IPS-18a (cell line): ENCODE data around the gene ABCB4.

ENCODE experiments used
- H3K27ac ChIP-seq: one replicate; pipeline ENCODE4 v1.5.1; 2013; ENCODE audit warnings: low read length
- H3K27me3 ChIP-seq: one replicate; pipeline ENCODE4 v1.6.1; 2013; ENCODE audit warnings: mild to moderate bottlenecking, low read length; ENCODE audit not compliant: control insufficient read depth, insufficient read depth
- H3K36me3 ChIP-seq: one replicate; pipeline ENCODE4 v1.6.1; 2013; ENCODE audit warnings: low read depth, low read length; ENCODE audit not compliant: control insufficient read depth
- H3K4me1 ChIP-seq: one replicate; pipeline ENCODE4 v1.6.1; 2013; ENCODE audit warnings: low read depth, low read length; ENCODE audit not compliant: control insufficient read depth
- H3K4me3 ChIP-seq: one replicate; pipeline ENCODE4 v1.5.1; 2013; ENCODE audit warnings: low read length
- H3K9ac ChIP-seq: one replicate; pipeline ENCODE4 v1.6.1; 2013; ENCODE audit warnings: mild to moderate bottlenecking, low read length, moderate library complexity
- H3K9me3 ChIP-seq: one replicate; pipeline ENCODE4 v1.6.1; 2013; ENCODE audit warnings: low read depth, low read length; ENCODE audit not compliant: control insufficient read depth

ABCB4 gene

DNA sequence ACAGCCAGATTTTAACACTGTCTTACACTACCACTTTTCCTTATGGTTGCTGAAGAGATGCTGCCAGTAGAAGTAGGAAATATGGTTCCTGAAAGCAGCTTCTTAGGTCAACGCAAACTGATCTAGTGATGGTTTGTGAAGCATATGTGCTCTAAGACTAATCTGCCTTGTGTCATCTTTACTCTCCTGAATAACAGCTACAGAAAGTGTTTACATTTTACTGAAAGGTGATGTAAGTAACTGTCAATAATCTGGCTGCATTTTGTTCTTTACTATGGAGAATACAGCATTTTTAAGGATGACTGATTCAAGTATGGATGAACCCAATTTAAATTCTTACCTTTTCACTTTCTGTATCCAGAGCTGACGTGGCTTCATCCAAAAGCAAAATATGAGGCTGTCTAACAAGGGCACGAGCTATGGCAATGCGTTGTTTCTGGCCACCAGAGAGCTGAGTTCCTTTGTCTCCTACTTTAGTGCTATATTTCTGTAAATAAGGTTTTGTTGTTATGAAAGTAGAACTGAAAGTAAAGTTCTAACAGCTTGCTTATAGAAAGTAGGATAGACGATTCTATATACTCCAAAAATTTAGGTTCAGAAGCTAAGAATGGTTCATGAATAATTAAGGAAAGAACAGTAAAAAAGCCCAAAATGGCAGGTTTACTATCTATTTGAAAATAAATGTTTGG is 30.2 kb upstream of the ABCB4 start:
- Histone ChIP-seq H3K36me3 (no peaks in the 10 kb centered on the region), H3K27ac (no peak overlapping the region), H3K4me3 (no peak overlapping the region), H3K9me3 (no peaks in the 10 kb centered on the region), H3K9ac (no peak overlapping the region), H3K27me3 (no peaks in the 10 kb centered on the region), H3K4me1 (no peaks in the 10 kb centered on the region)

DNA sequence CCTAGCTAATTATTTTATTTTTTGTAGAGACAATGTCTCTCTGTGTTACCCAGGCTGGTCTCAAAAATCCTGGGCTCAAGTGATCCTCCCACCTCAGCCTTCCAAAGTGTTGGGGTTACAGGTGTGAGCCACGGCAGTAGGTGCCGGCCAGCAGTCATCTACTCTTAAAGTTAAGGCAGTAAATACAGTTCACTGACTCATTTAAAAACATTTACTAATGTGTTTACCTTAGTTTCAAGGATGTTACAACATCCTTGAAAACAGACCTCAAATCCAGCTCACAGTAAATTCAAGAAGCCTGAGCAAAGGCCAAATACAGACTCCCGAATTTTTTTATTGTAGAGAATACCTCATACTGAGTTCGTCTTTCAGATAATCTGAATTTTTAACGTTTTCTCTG is 29.6 kb upstream of the ABCB4 start:
- Histone ChIP-seq H3K4me1 (no peaks in the 10 kb centered on the region), H3K27ac (no peak overlapping the region), H3K4me3 (no peak overlapping the region), H3K9ac (no peak overlapping the region), H3K36me3 (no peaks in the 10 kb centered on the region), H3K9me3 (no peaks in the 10 kb centered on the region), H3K27me3 (no peaks in the 10 kb centered on the region)

DNA sequence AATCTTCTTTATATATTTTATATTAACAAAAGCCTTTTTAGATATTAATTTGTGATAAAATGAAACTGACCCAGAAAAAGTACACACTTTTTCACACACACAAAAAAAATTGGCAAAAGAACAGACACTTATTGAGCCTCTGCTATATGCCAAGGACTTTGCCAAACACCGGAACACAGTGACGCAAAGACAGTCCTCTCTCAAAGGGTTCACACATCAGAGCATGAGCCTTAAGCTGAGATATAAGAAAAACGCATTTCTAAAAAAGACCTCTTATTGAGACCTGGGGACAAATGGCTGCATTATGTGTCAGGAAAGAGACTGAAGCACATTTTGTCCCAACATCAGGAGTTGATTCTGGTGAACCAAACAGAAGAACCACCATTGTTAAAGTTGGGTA is 24.0 kb upstream of the ABCB4 start:
- no peaks in the 10 kb centered on the region for H3K36me3 ChIP-seq
- no peaks in the 10 kb centered on the region for H3K9me3 ChIP-seq
- H3K27me3 ChIP-seq = no peaks in the 10 kb centered on the region
- H3K4me1 ChIP-seq = no peaks in the 10 kb centered on the region
- no peak overlapping the region for H3K4me3 ChIP-seq
- no peak overlapping the region for H3K9ac ChIP-seq
- H3K27ac ChIP-seq = no peak overlapping the region

DNA sequence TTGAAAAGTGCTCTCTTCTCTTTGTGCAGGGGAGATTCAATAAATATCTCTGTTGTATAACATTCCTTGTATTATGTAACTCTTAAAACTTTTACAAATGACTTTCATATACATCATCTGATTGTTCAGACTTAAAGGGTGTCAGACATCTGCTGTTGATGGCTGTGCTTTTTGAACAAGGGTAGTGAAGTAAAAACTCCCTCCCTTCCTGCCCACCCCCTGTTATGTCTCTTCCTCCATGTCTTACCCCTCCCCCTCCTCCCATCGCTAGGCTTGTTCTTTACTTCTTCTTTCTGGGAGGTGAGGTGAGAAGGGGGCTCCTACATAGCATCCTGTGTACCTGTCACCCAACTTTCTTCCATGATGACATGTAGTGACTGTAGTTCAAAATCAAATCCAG is 23.4 kb upstream of the ABCB4 start:
- Histone ChIP-seq H3K4me1 (no peaks in the 10 kb centered on the region), H3K9ac (no peak overlapping the region), H3K27me3 (no peaks in the 10 kb centered on the region), H3K9me3 (no peaks in the 10 kb centered on the region), H3K36me3 (no peaks in the 10 kb centered on the region), H3K27ac (no peak overlapping the region), H3K4me3 (no peak overlapping the region)

DNA sequence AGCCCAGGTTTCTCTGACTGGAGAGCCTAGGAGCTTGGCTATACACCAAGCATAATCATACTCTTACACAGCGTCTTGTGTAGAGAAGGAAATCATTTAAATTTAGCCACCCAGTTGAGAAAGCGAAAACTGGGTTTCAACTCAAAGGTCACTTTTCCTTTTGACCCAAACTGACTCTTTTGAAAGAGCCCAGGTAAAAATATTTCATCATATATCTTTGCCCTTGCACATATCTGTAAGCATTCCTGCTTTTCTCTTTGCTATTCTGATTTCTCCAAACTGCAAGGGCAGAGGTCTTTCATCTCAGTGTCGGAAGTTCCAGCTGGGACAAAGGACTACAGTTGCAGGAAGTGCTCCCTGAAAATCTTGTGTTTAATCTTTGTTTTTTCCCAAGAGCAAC is 22.0 kb upstream of the ABCB4 start:
- Histone ChIP-seq H3K27ac (no peak overlapping the region), H3K27me3 (no peaks in the 10 kb centered on the region), H3K4me3 (no peak overlapping the region), H3K9ac (no peak overlapping the region), H3K36me3 (no peaks in the 10 kb centered on the region), H3K9me3 (no peaks in the 10 kb centered on the region), H3K4me1 (no peaks in the 10 kb centered on the region)

- no peak overlapping the region for H3K27ac ChIP-seq
- H3K27me3 ChIP-seq = no peaks in the 10 kb centered on the region
- no peaks in the 10 kb centered on the region for H3K9me3 ChIP-seq
- H3K9ac ChIP-seq = no peak overlapping the region
- no peak overlapping the region for H3K4me3 ChIP-seq
- no peaks in the 10 kb centered on the region for H3K4me1 ChIP-seq
- no peaks in the 10 kb centered on the region for H3K36me3 ChIP-seq
These were observed 19.9 kb upstream of the ABCB4 start for GRCh38 chr7:87495366-87495765.

DNA sequence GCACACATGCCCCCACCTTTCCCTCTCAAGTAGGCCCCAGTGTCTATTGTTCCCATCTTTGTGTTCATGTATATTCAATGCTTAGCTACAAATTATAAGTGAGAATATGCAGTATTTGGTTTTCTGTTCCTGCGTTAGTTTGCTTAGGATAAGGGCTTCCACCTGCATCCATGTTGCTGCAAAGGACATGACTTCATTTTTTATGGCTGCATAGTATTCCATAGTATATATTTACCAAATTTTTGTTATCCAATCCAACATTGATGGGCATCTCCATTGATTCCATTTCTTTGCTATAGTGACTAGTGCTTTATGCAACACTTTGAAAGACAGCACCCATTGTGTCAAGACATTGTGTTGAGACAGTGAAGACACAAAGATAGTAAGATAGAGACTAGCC is 19.0 kb upstream of the ABCB4 start:
- no peaks in the 10 kb centered on the region for H3K4me1 ChIP-seq
- no peak overlapping the region for H3K4me3 ChIP-seq
- no peaks in the 10 kb centered on the region for H3K36me3 ChIP-seq
- no peak overlapping the region for H3K9ac ChIP-seq
- no peaks in the 10 kb centered on the region for H3K27me3 ChIP-seq
- H3K27ac ChIP-seq = no peak overlapping the region
- no peaks in the 10 kb centered on the region for H3K9me3 ChIP-seq

DNA sequence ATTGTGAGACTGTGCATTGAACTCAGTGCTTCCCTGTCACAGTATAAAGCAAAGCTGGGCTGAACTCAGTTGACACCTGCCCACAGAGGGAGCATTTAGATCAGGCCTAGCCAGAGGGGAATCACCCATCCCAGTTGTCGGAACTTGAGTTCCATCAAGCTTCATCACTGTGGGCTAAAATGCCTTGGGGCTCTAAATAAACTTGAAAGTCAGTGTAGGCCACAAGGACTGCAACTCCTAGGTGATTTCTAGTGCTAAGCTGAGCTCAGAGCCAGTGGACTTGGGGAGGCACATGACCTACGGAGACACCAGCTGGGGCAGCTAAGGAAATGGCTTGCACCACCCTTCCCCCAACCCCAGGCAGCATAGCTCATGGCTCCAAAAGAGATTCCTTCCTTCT is 7.7 kb upstream of the ABCB4 start:
- H3K4me1 ChIP-seq = peaks cover 5% of the 10 kb centered on the region
- H3K36me3 ChIP-seq = no peaks in the 10 kb centered on the region
- H3K4me3 ChIP-seq = no peak overlapping the region
- H3K9me3 ChIP-seq = no peaks in the 10 kb centered on the region
- H3K27ac ChIP-seq = no peak overlapping the region
- H3K9ac ChIP-seq = no peak overlapping the region
- no peaks in the 10 kb centered on the region for H3K27me3 ChIP-seq

DNA sequence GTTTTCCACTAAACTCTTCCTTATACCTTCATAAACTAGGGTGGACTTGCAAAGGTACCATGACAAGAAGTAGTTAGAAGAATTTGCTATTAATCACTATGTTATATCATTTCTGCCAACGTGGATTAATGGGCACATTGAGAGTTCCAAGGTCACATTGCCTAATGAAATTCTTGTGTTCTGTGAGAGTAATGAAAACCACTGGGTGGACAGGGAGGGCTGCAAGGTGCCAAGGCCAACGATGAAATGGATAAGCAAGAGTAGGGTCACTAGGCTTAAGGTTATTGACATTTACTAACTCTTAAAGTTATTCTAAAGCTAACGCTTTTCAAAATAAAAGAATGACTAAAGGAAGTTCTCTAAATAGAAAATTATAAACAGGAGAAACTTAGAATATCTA is 6.6 kb upstream of the ABCB4 start:
- H3K4me1 ChIP-seq = peaks cover 5% of the 10 kb centered on the region
- H3K27ac ChIP-seq = no peak overlapping the region
- no peaks in the 10 kb centered on the region for H3K9me3 ChIP-seq
- no peak overlapping the region for H3K9ac ChIP-seq
- H3K27me3 ChIP-seq = peaks cover 4% of the 10 kb centered on the region
- no peaks in the 10 kb centered on the region for H3K36me3 ChIP-seq
- H3K4me3 ChIP-seq = no peak overlapping the region

GRCh38 chr7:87480386-87480785 is 4.9 kb upstream of the ABCB4 start:
- Histone ChIP-seq H3K4me3 (no peak overlapping the region), H3K9ac (no peak overlapping the region), H3K4me1 (peaks cover 5% of the 10 kb centered on the region), H3K9me3 (no peaks in the 10 kb centered on the region), H3K36me3 (no peaks in the 10 kb centered on the region), H3K27ac (no peak overlapping the region), H3K27me3 (peaks cover 19% of the 10 kb centered on the region)

DNA sequence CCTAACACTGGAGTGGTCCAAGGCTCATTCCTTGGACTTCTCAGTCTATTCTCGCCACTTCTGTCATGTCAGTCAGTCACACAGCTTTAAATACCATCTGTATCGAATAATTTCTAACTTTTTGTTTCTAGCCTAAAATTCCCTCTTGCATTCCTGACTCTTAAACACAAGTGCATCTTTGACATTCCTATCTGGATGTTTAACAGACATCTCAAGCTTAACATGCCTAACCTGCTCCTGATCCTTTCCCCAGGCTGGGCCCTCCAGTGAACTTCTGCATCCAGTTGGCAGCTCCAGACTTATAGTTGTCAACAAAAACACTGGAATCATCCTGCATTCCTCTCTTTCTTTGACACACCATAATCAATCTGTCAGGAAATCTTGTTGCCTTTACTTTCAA is 4.5 kb upstream of the ABCB4 start:
- H3K4me1 ChIP-seq = peaks cover 5% of the 10 kb centered on the region
- no peaks in the 10 kb centered on the region for H3K36me3 ChIP-seq
- no peak overlapping the region for H3K9ac ChIP-seq
- no peaks in the 10 kb centered on the region for H3K9me3 ChIP-seq
- H3K27ac ChIP-seq = no peak overlapping the region
- H3K27me3 ChIP-seq = peaks cover 24% of the 10 kb centered on the region
- no peak overlapping the region for H3K4me3 ChIP-seq

DNA sequence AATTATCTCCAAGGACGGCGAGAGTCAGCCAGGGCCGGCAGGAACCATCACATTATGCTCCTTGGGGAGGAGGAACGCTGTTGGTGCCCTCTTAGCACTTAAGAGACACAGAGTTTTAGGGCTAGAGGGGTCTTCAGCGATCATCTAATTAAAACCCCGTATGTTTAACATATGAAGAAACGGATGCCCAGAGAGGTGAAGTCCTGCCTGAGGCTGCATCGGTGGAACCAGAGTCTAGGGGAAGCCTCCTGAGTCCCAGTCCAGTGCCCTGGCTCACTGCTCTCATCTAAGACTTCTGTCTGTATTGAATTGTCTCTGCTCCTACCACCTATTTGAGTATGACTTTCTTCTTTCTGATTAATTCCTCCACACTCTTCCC is 688 bp upstream of the ABCB4 start:
- Histone ChIP-seq H3K4me3 (peak overlapping the region; percentile 50), H3K9me3 (no peaks in the 10 kb centered on the region), H3K27me3 (peaks cover 34% of the 10 kb centered on the region), H3K9ac (no peak overlapping the region), H3K36me3 (no peaks in the 10 kb centered on the region), H3K27ac (no peak overlapping the region), H3K4me1 (peaks cover 13% of the 10 kb centered on the region)
